ENCODE results near the gene UGT1A5. TPM values are rescaled to one million over a fixed set of nuclear protein-coding genes. Genes with fewer than 3 reads are reported as not detected.

The UGT1A5 gene
- total and polyA plus RNA-seq, 5 donors from 2014 or later: not detected

GRCh38 chr2:233816771-233817170, 104.1 kb downstream of the UGT1A5 start:
- Histone ChIP-seq H3K9me3 (ENCODE audit: control insufficient read depth in 2 of 2, low read length in 2 of 2) (no peaks in the 10 kb centered on the region), H3K27ac (ENCODE audit: insufficient read depth, low read length, poor library complexity, severe bottlenecking) (no peak overlapping the region), H3K27me3 (ENCODE audit: control insufficient read depth, insufficient read depth, low read length) (no peaks in the 10 kb centered on the region), H3K4me3 (ENCODE audit: low read depth, low read length) (no peak overlapping the region), H3K36me3 (ENCODE audit: control insufficient read depth, insufficient read depth, low read length) (no peaks in the 10 kb centered on the region), H3K4me1 (ENCODE audit: control insufficient read depth, insufficient read depth, low read length, poor library complexity, severe bottlenecking) (no peaks in the 10 kb centered on the region)
- peaks cover 34% of the 10 kb centered on the region for H3K27me3 Mint-ChIP-seq
- H3K27ac Mint-ChIP-seq: no peak overlapping the region
- no peaks in the 10 kb centered on the region for H3K36me3 Mint-ChIP-seq
- peaks cover 0 to 1% (median 0%) of the 10 kb centered on the region in 7 donors for H3K9me3 Mint-ChIP-seq
- H3K4me1 Mint-ChIP-seq: no peaks in the 10 kb centered on the region
- no peak for ATAC-seq (ENCODE audit: low read depth in 2 of 2)
- no peak for DNase-seq
- no peak overlapping the region for H3K4me3 Mint-ChIP-seq

- no peak for DNase-seq
- no peak overlapping the region for H3K27ac ChIP-seq (ENCODE audit: insufficient read depth, low read length, poor library complexity, severe bottlenecking)
- no peak for ATAC-seq (ENCODE audit: low read depth in 2 of 2)
- Mint-ChIP-seq H3K4me3 (no peak overlapping the region), H3K27ac (peak overlapping the region in 2 of 3 donors; percentile 33 to 85), H3K27me3 (peaks cover 34% of the 10 kb centered on the region), H3K9me3 (peaks cover 0 to 1% (median 0%) of the 10 kb centered on the region in 7 donors), H3K4me1 (no peaks in the 10 kb centered on the region), H3K36me3 (no peaks in the 10 kb centered on the region)
- no peaks in the 10 kb centered on the region for H3K27me3 ChIP-seq (ENCODE audit: control insufficient read depth, insufficient read depth, low read length)
- H3K4me3 ChIP-seq (ENCODE audit: low read depth, low read length): no peak overlapping the region
- H3K9me3 ChIP-seq (ENCODE audit: control insufficient read depth in 2 of 2, low read length in 2 of 2): no peaks in the 10 kb centered on the region
- no peaks in the 10 kb centered on the region for H3K36me3 ChIP-seq (ENCODE audit: control insufficient read depth, insufficient read depth, low read length)
- H3K4me1 ChIP-seq (ENCODE audit: control insufficient read depth, insufficient read depth, low read length, poor library complexity, severe bottlenecking): no peaks in the 10 kb centered on the region
Measured at GRCh38 chr2:233817361-233817911, 104.7 kb downstream of the UGT1A5 start.

- Mint-ChIP-seq H3K36me3 (no peaks in the 10 kb centered on the region), H3K4me1 (no peaks in the 10 kb centered on the region), H3K27ac (no peak overlapping the region), H3K4me3 (no peak overlapping the region), H3K9me3 (peaks cover 0 to 1% (median 0%) of the 10 kb centered on the region in 7 donors), H3K27me3 (peaks cover 31% of the 10 kb centered on the region)
- Histone ChIP-seq H3K4me1 (ENCODE audit: control insufficient read depth, insufficient read depth, low read length, poor library complexity, severe bottlenecking) (no peaks in the 10 kb centered on the region), H3K4me3 (ENCODE audit: low read depth, low read length) (no peak overlapping the region), H3K36me3 (ENCODE audit: control insufficient read depth, insufficient read depth, low read length) (no peaks in the 10 kb centered on the region), H3K27ac (ENCODE audit: insufficient read depth, low read length, poor library complexity, severe bottlenecking) (no peak overlapping the region), H3K27me3 (ENCODE audit: control insufficient read depth, insufficient read depth, low read length) (no peaks in the 10 kb centered on the region), H3K9me3 (ENCODE audit: control insufficient read depth in 2 of 2, low read length in 2 of 2) (no peaks in the 10 kb centered on the region)
- ATAC-seq (ENCODE audit: low read depth in 2 of 2) (no peak), DNase-seq (no peak)
Measured at GRCh38 chr2:233817995-233818638, 105.4 kb downstream of the UGT1A5 start.

- ATAC-seq (ENCODE audit: low read depth in 2 of 2) (no peak), DNase-seq (no peak)
- H3K4me1 ChIP-seq (ENCODE audit: control insufficient read depth, insufficient read depth, low read length, poor library complexity, severe bottlenecking): no peaks in the 10 kb centered on the region
- Mint-ChIP-seq H3K4me1 (no peaks in the 10 kb centered on the region), H3K9me3 (peaks cover 0 to 1% (median 0%) of the 10 kb centered on the region in 7 donors), H3K4me3 (no peak overlapping the region), H3K27me3 (peaks cover 23% of the 10 kb centered on the region), H3K27ac (no peak overlapping the region), H3K36me3 (no peaks in the 10 kb centered on the region)
- H3K27me3 ChIP-seq (ENCODE audit: control insufficient read depth, insufficient read depth, low read length): no peaks in the 10 kb centered on the region
- H3K27ac ChIP-seq (ENCODE audit: insufficient read depth, low read length, poor library complexity, severe bottlenecking): no peak overlapping the region
- no peak overlapping the region for H3K4me3 ChIP-seq (ENCODE audit: low read depth, low read length)
- no peaks in the 10 kb centered on the region for H3K9me3 ChIP-seq (ENCODE audit: control insufficient read depth in 2 of 2, low read length in 2 of 2)
- no peaks in the 10 kb centered on the region for H3K36me3 ChIP-seq (ENCODE audit: control insufficient read depth, insufficient read depth, low read length)
Measured at GRCh38 chr2:233818639-233819621, 106.2 kb downstream of the UGT1A5 start.

GRCh38 chr2:233819884-233820773, 107.4 kb downstream of the UGT1A5 start:
- no peak overlapping the region for H3K4me3 ChIP-seq (ENCODE audit: low read depth, low read length)
- peaks cover 19% of the 10 kb centered on the region for H3K27me3 Mint-ChIP-seq
- H3K4me1 ChIP-seq (ENCODE audit: control insufficient read depth, insufficient read depth, low read length, poor library complexity, severe bottlenecking): no peaks in the 10 kb centered on the region
- no peak overlapping the region for H3K27ac ChIP-seq (ENCODE audit: insufficient read depth, low read length, poor library complexity, severe bottlenecking)
- no peak overlapping the region for H3K4me3 Mint-ChIP-seq
- peaks cover 0 to 1% (median 0%) of the 10 kb centered on the region in 7 donors for H3K9me3 Mint-ChIP-seq
- no peaks in the 10 kb centered on the region for H3K27me3 ChIP-seq (ENCODE audit: control insufficient read depth, insufficient read depth, low read length)
- H3K27ac Mint-ChIP-seq: no peak overlapping the region
- ATAC-seq (ENCODE audit: low read depth in 2 of 2): no peak
- no peaks in the 10 kb centered on the region for H3K36me3 Mint-ChIP-seq
- no peaks in the 10 kb centered on the region for H3K9me3 ChIP-seq (ENCODE audit: control insufficient read depth in 2 of 2, low read length in 2 of 2)
- DNase-seq: no peak
- no peaks in the 10 kb centered on the region for H3K36me3 ChIP-seq (ENCODE audit: control insufficient read depth, insufficient read depth, low read length)
- no peaks in the 10 kb centered on the region for H3K4me1 Mint-ChIP-seq

GRCh38 chr2:233820774-233821105, 108.0 kb downstream of the UGT1A5 start:
- Histone ChIP-seq H3K9me3 (ENCODE audit: control insufficient read depth in 2 of 2, low read length in 2 of 2) (no peaks in the 10 kb centered on the region), H3K4me1 (ENCODE audit: control insufficient read depth, insufficient read depth, low read length, poor library complexity, severe bottlenecking) (no peaks in the 10 kb centered on the region), H3K27me3 (ENCODE audit: control insufficient read depth, insufficient read depth, low read length) (no peaks in the 10 kb centered on the region), H3K27ac (ENCODE audit: insufficient read depth, low read length, poor library complexity, severe bottlenecking) (no peak overlapping the region), H3K36me3 (ENCODE audit: control insufficient read depth, insufficient read depth, low read length) (no peaks in the 10 kb centered on the region), H3K4me3 (ENCODE audit: low read depth, low read length) (no peak overlapping the region)
- Mint-ChIP-seq H3K27ac (no peak overlapping the region), H3K4me1 (no peaks in the 10 kb centered on the region), H3K9me3 (peaks cover 0 to 1% (median 0%) of the 10 kb centered on the region in 7 donors), H3K4me3 (no peak overlapping the region), H3K27me3 (peaks cover 18% of the 10 kb centered on the region), H3K36me3 (peaks cover 4% of the 10 kb centered on the region)
- DNase-seq (no peak), ATAC-seq (ENCODE audit: low read depth in 2 of 2) (no peak)

GRCh38 chr2:233821196-233821595, 108.5 kb downstream of the UGT1A5 start:
- ATAC-seq (ENCODE audit: low read depth in 2 of 2) (no peak), DNase-seq (no peak)
- Mint-ChIP-seq H3K9me3 (peaks cover 0 to 1% (median 0%) of the 10 kb centered on the region in 7 donors), H3K36me3 (peaks cover 4% of the 10 kb centered on the region), H3K27me3 (peaks cover 18% of the 10 kb centered on the region), H3K4me1 (no peaks in the 10 kb centered on the region), H3K27ac (no peak overlapping the region), H3K4me3 (no peak overlapping the region)
- H3K4me3 ChIP-seq (ENCODE audit: low read depth, low read length): no peak overlapping the region
- no peaks in the 10 kb centered on the region for H3K4me1 ChIP-seq (ENCODE audit: control insufficient read depth, insufficient read depth, low read length, poor library complexity, severe bottlenecking)
- H3K27me3 ChIP-seq (ENCODE audit: control insufficient read depth, insufficient read depth, low read length): no peaks in the 10 kb centered on the region
- no peaks in the 10 kb centered on the region for H3K36me3 ChIP-seq (ENCODE audit: control insufficient read depth, insufficient read depth, low read length)
- no peak overlapping the region for H3K27ac ChIP-seq (ENCODE audit: insufficient read depth, low read length, poor library complexity, severe bottlenecking)
- H3K9me3 ChIP-seq (ENCODE audit: control insufficient read depth in 2 of 2, low read length in 2 of 2): no peaks in the 10 kb centered on the region

Data from CD4-positive, CD25-positive, alpha-beta regulatory T cell (primary cell).